ENCODE measurements around the gene GNAI3.
A peak's percentile ranks its signal among the peaks of the same experiment; 100 is the strongest.

Gene GNAI3

GRCh38 chr1:109641078-109641740 is 92.8 kb downstream of the GNAI3 start:
- no peaks in the 10 kb centered on the region for H3K36me3 ChIP-seq (ENCODE audit: control insufficient read depth, low read length)
- H3K4me3 ChIP-seq (ENCODE audit: low read length) = no peak overlapping the region
- no peak overlapping the region for H3K4me2 ChIP-seq (ENCODE audit: low read length)
- no peaks in the 10 kb centered on the region for H3K27me3 ChIP-seq (ENCODE audit: control insufficient read depth, low read length)
- no peaks in the 10 kb centered on the region for H3K9me2 ChIP-seq (replicated peaks; ENCODE audit: control insufficient read depth, low read length)
- no peaks in the 10 kb centered on the region for H4K20me1 ChIP-seq (ENCODE audit: control insufficient read depth, insufficient read depth, low read depth, low read length)
- H3K79me2 ChIP-seq (ENCODE audit: control insufficient read depth, low read length) = no peaks in the 10 kb centered on the region
- no peaks in the 10 kb centered on the region for H3F3A ChIP-seq (ENCODE audit: control insufficient read depth, insufficient read depth)
- no peaks in the 10 kb centered on the region for H3K9me3 ChIP-seq (ENCODE audit: control insufficient read depth, insufficient read depth, low read length)
- H3K27ac ChIP-seq (ENCODE audit: low read depth, low read length) = no peak overlapping the region
- H3K4me1 ChIP-seq (ENCODE audit: control insufficient read depth, low read length) = peaks cover 7% of the 10 kb centered on the region
- no peak for TF ChIP-seq EZH2phosphoT487 (IDR thresholded peaks at IDR 0.05; ENCODE audit: borderline replicate concordance, low read length)

GRCh38 chr1:109641861-109642260 is 93.4 kb downstream of the GNAI3 start:
- no peaks in the 10 kb centered on the region for H3K79me2 ChIP-seq (ENCODE audit: control insufficient read depth, low read length)
- no peaks in the 10 kb centered on the region for H3K9me3 ChIP-seq (ENCODE audit: control insufficient read depth, insufficient read depth, low read length)
- no peaks in the 10 kb centered on the region for H3K9me2 ChIP-seq (replicated peaks; ENCODE audit: control insufficient read depth, low read length)
- no peaks in the 10 kb centered on the region for H3K27me3 ChIP-seq (ENCODE audit: control insufficient read depth, low read length)
- H3F3A ChIP-seq (ENCODE audit: control insufficient read depth, insufficient read depth) = no peaks in the 10 kb centered on the region
- H4K20me1 ChIP-seq (ENCODE audit: control insufficient read depth, insufficient read depth, low read depth, low read length) = no peaks in the 10 kb centered on the region
- no peak for TF ChIP-seq EZH2phosphoT487 (IDR thresholded peaks at IDR 0.05; ENCODE audit: borderline replicate concordance, low read length)
- TF ChIP-seq CTCF (IDR thresholded peaks at IDR 0.05; ENCODE audit: low read depth, low read length, poor library complexity, severe bottlenecking) = no peak
- H3K4me2 ChIP-seq (ENCODE audit: low read length) = no peak overlapping the region
- H3K4me3 ChIP-seq (ENCODE audit: low read length) = no peak overlapping the region
- no peaks in the 10 kb centered on the region for H3K36me3 ChIP-seq (ENCODE audit: control insufficient read depth, low read length)
- H3K4me1 ChIP-seq (ENCODE audit: control insufficient read depth, low read length) = peaks cover 7% of the 10 kb centered on the region
- no peak overlapping the region for H3K27ac ChIP-seq (ENCODE audit: low read depth, low read length)

DNA sequence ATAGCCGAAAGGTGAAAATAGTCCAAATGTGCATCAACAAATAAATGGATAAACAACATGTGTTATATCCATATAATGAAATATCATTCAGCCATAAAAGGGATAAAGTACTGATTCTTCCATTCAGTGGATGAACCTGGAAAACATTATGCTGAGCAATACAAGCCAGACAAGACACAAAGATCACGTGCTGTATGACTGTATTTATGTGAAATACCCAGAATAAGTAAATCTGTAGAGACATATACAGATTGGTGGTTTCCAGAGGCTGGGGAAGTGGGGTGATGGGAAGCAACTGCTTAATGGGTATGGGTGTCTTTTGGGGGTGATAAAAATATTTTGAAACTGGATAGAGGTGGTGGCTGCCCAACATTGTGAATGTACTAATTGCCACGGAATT is 94.2 kb downstream of the GNAI3 start:
- TF ChIP-seq EZH2phosphoT487 (IDR thresholded peaks at IDR 0.05; ENCODE audit: borderline replicate concordance, low read length) (no peak), CTCF (IDR thresholded peaks at IDR 0.05; ENCODE audit: low read depth, low read length, poor library complexity, severe bottlenecking) (no peak)
- H3K79me2 ChIP-seq (ENCODE audit: control insufficient read depth, low read length) = no peaks in the 10 kb centered on the region
- no peaks in the 10 kb centered on the region for H3K27me3 ChIP-seq (ENCODE audit: control insufficient read depth, low read length)
- H3K4me2 ChIP-seq (ENCODE audit: low read length) = no peak overlapping the region
- H3K9me3 ChIP-seq (ENCODE audit: control insufficient read depth, insufficient read depth, low read length) = no peaks in the 10 kb centered on the region
- H3K36me3 ChIP-seq (ENCODE audit: control insufficient read depth, low read length) = no peaks in the 10 kb centered on the region
- H3F3A ChIP-seq (ENCODE audit: control insufficient read depth, insufficient read depth) = no peaks in the 10 kb centered on the region
- H4K20me1 ChIP-seq (ENCODE audit: control insufficient read depth, insufficient read depth, low read depth, low read length) = no peaks in the 10 kb centered on the region
- no peak overlapping the region for H3K27ac ChIP-seq (ENCODE audit: low read depth, low read length)
- H3K4me1 ChIP-seq (ENCODE audit: control insufficient read depth, low read length) = peaks cover 7% of the 10 kb centered on the region
- no peak overlapping the region for H3K4me3 ChIP-seq (ENCODE audit: low read length)
- H3K9me2 ChIP-seq (replicated peaks; ENCODE audit: control insufficient read depth, low read length) = no peaks in the 10 kb centered on the region

DNA sequence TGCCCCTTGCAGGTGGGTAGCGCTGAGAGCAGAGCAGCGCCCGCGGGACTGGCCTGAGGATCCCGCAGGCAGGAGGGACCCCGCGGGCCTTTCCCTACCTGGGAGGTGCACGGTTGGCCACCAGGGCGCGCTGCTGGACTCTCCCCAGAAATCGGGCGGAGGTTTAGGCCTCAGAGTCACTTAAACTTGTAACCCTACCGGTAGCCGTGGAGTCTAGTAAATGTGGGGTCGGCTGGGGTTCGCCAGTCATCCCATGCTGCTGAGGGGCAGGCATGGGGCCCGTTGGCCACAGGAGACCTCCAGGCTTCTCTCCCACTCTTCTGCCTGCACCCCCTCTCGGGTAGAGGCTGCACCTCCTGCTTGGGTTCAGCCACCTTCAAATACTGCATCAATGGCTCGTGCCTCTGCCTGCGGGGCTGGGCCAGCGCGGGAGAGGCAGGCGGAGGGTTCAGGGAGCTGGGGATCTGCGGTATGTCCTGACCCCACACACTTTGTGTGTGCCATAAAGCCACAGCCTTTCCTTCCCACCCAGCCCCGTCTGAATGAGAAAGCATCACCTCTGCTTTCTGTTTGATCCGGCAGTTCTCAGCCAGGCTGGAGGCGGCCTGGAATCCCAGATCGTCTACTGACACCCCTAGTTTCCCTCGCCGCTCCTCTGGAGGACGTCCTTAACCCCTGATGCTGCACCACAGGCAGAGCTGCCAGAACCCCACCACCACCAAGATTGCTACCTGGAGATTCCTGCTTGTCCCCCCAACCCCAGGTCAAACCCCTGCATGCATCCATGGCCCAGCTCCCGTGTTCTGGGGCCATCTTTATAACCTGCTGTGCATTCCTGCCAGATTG is 95.2 kb downstream of the GNAI3 start:
- Histone ChIP-seq H3K9me3 (ENCODE audit: control insufficient read depth, insufficient read depth, low read length) (no peaks in the 10 kb centered on the region), H4K20me1 (ENCODE audit: control insufficient read depth, insufficient read depth, low read depth, low read length) (no peaks in the 10 kb centered on the region), H3K9me2 (replicated peaks; ENCODE audit: control insufficient read depth, low read length) (no peaks in the 10 kb centered on the region), H3K79me2 (ENCODE audit: control insufficient read depth, low read length) (no peaks in the 10 kb centered on the region), H3K4me1 (ENCODE audit: control insufficient read depth, low read length) (peaks cover 7% of the 10 kb centered on the region), H3K36me3 (ENCODE audit: control insufficient read depth, low read length) (no peaks in the 10 kb centered on the region), H3F3A (ENCODE audit: control insufficient read depth, insufficient read depth) (no peaks in the 10 kb centered on the region), H3K4me2 (ENCODE audit: low read length) (peak overlapping the region; percentile 28; the same call in 1 of the 2 replicates), H3K4me3 (ENCODE audit: low read length) (no peak overlapping the region), H3K27ac (ENCODE audit: low read depth, low read length) (no peak overlapping the region), H3K27me3 (ENCODE audit: control insufficient read depth, low read length) (no peaks in the 10 kb centered on the region)
- TF ChIP-seq EZH2phosphoT487 (IDR thresholded peaks at IDR 0.05; ENCODE audit: borderline replicate concordance, low read length) (no peak), CTCF (IDR thresholded peaks at IDR 0.05; ENCODE audit: low read depth, low read length, poor library complexity, severe bottlenecking) (peak; percentile 91)
